GM12878 (cell line): ENCODE measurements around the gene METAP1D.
"Not testable (repeated sequence)": the region's sequence is repeated elsewhere in the genome, so short reads cannot be mapped to it uniquely, and the experiment has no call there.

Source experiments
- CTCF ChIP-seq, 3 experiments: IDR thresholded peaks in 2 of 3; conservative IDR thresholded peaks in 1 of 3; 2 replicates each; pipeline ENCODE4 v1.5.1; 2011; ENCODE audit warnings: low read depth in 3 of 3, low read length in 3 of 3, mild to moderate bottlenecking in 3 of 3, control low read depth in 2 of 3, moderate library complexity in 2 of 3, inconsistent platforms in 1 of 3, mixed read lengths in 1 of 3; ENCODE audit not compliant: control insufficient read depth in 2 of 3, insufficient read depth in 1 of 3; ENCODE audit errors: extremely low read depth in 1 of 3
- EP300 ChIP-seq, 2 experiments: fragments of 150-350 bp in 1 of 2; IDR thresholded peaks; 2 replicates each; pipeline ENCODE4 v1.6.1; 2011 to 2012; ENCODE audit warnings: low read depth in 2 of 2, low read length in 2 of 2, borderline replicate concordance in 1 of 2, improper control_type of control experiment in 1 of 2, inconsistent platforms in 1 of 2; ENCODE audit not compliant: control insufficient read depth in 1 of 2
- POLR2A ChIP-seq: IDR thresholded peaks from 2 replicates; pipeline ENCODE4 v1.6.1; 2011; ENCODE audit warnings: low read depth, mild to moderate bottlenecking, low read length
- RCOR1 ChIP-seq: conservative IDR thresholded peaks from 2 replicates; pipeline ENCODE4 v1.6.1; 2012; ENCODE audit warnings: low read depth, low read length, improper control_type of control experiment
- SUPT20H ChIP-seq: IDR thresholded peaks from 2 replicates; pipeline ENCODE4 v1.6.1; 2011; ENCODE audit warnings: low read depth, mild to moderate bottlenecking, low read length, moderate library complexity, borderline replicate concordance; ENCODE audit not compliant: control insufficient read depth

GRCh38 chr2:172067905-172068304 lies 68.2 kb downstream of the METAP1D start:
- TF ChIP-seq RCOR1; POLR2A; EP300 (IDR thresholded peaks at IDR 0.05; ENCODE audit: borderline replicate concordance in 1 of 2, control insufficient read depth in 1 of 2, low read depth in 2 of 2, low read length in 2 of 2); CTCF (IDR thresholded peaks at IDR 0.05 in 2 of 3, conservative IDR thresholded peaks at IDR 0.05 in 1 of 3; ENCODE audit: control insufficient read depth in 2 of 3, extremely low read depth in 1 of 3, insufficient read depth in 1 of 3, low read depth in 3 of 3, low read length in 3 of 3); SUPT20H: not testable (repeated sequence)
